IMR-90 (cell line): ENCODE results near the gene PLVAP. TPM values are rescaled to one million over a fixed set of nuclear protein-coding genes. Genes with fewer than 3 reads are reported as not detected.

Experiments used
- ATAC-seq: fragments of 200-7000 bp; cut with Tn5 transposase; 2 replicates; pipeline ENCODE4 v1.9.1; 2020; ENCODE audit warnings: low read depth, mild to moderate bottlenecking, moderate library complexity
- BruUV-seq: library from RNA; stranded (reverse); fragments of 400-500 nt; replicated peaks from 2 replicates; lab custom pipeline; 2021; lab: Mats Ljungman, UMichigan
- CTCF ChIA-PET: fragments of 300-600 bp; formaldehyde crosslinking; extraction: SDS; loops from one replicate; lab custom pipeline; 2021; ENCODE audit warnings: antibody characterized with exemption; lab: Yijun Ruan, JAX
- POLR2A ChIA-PET: fragments of 300-600 bp; sonication (Branson Sonifier 250); formaldehyde crosslinking; loops from one replicate; lab custom pipeline; 2022; ENCODE audit warnings: antibody characterized with exemption; ENCODE audit not compliant: unreplicated experiment; lab: Charles Lee
- DNase-seq: peaks from one replicate; pipeline ENCODE4 v3.0.0; 2013
- H2AFZ ChIP-seq: replicated peaks from 2 replicates; pipeline ENCODE3; 2013; ENCODE audit warnings: low read length, mild to moderate bottlenecking; ENCODE audit not compliant: poor library complexity
- H2AK5ac ChIP-seq: 2 replicates; pipeline ENCODE4 v1.6.1; 2013; ENCODE audit warnings: low read depth, low read length, inconsistent platforms
- H2AK9ac ChIP-seq: replicated peaks from 2 replicates; pipeline ENCODE3; 2013; ENCODE audit warnings: mild to moderate bottlenecking, low read depth, low read length, moderate library complexity; ENCODE audit not compliant: poor library complexity
- H2BK120ac ChIP-seq: 2 replicates; pipeline ENCODE4 v1.6.1; 2013; ENCODE audit warnings: low read depth, low read length, inconsistent platforms
- H2BK15ac ChIP-seq: 3 replicates; pipeline ENCODE4 v1.6.1; 2013; ENCODE audit warnings: low read depth, low read length, inconsistent platforms
- H2BK20ac ChIP-seq: 2 replicates; pipeline ENCODE4 v1.6.1; 2013; ENCODE audit warnings: low read depth, mild to moderate bottlenecking, inconsistent platforms, low read length, moderate library complexity
- H2BK5ac ChIP-seq: 2 replicates; pipeline ENCODE4 v1.6.1; 2013; ENCODE audit warnings: mild to moderate bottlenecking, low read depth, low read length, inconsistent platforms; ENCODE audit not compliant: poor library complexity, severe bottlenecking
- H3K14ac ChIP-seq: replicated peaks from 2 replicates; pipeline ENCODE4 v1.6.1; 2013; ENCODE audit warnings: low read depth, low read length, inconsistent platforms
- H3K18ac ChIP-seq: 2 replicates; pipeline ENCODE4 v1.6.1; 2013; ENCODE audit warnings: low read depth, low read length, control low read depth
- H3K23ac ChIP-seq: 2 replicates; pipeline ENCODE4 v1.6.1; 2013; ENCODE audit warnings: low read depth, low read length, inconsistent platforms
- H3K27ac ChIP-seq: 2 replicates; pipeline ENCODE4 v1.5.1; 2013; ENCODE audit warnings: mild to moderate bottlenecking, control low read depth, low read length; ENCODE audit not compliant: insufficient read depth
- H3K27me3 ChIP-seq: 2 replicates; pipeline ENCODE4 v1.6.1; 2013; ENCODE audit warnings: low read length; ENCODE audit not compliant: control insufficient read depth, insufficient read depth
- H3K36me3 ChIP-seq: 2 replicates; pipeline ENCODE4 v1.6.1; 2013; ENCODE audit warnings: low read length, mixed read lengths; ENCODE audit not compliant: control insufficient read depth, insufficient read depth
- H3K4ac ChIP-seq: 2 replicates; pipeline ENCODE4 v1.6.1; 2013; ENCODE audit warnings: low read depth, low read length, inconsistent platforms
- H3K4me1 ChIP-seq: 2 replicates; pipeline ENCODE4 v1.6.1; 2013; ENCODE audit warnings: low read length, mixed read lengths; ENCODE audit not compliant: control insufficient read depth, insufficient read depth
- H3K4me2 ChIP-seq: 2 replicates; pipeline ENCODE4 v1.6.1; 2013; ENCODE audit warnings: low read depth, mild to moderate bottlenecking, control low read depth, low read length, moderate library complexity
- H3K4me3 ChIP-seq: 2 replicates; pipeline ENCODE4 v1.5.1; 2013; ENCODE audit warnings: low read depth, mild to moderate bottlenecking, control low read depth, low read length, moderate library complexity; ENCODE audit not compliant: insufficient read depth
- H3K56ac ChIP-seq: 2 replicates; pipeline ENCODE4 v1.6.1; 2013; ENCODE audit warnings: low read length, inconsistent platforms; ENCODE audit not compliant: insufficient read depth; ENCODE audit errors: extremely low read depth
- H3K79me1 ChIP-seq, 2 experiments: 2 replicates each; pipeline ENCODE4 v1.6.1; 2013; ENCODE audit warnings: low read length in 2 of 2, inconsistent platforms in 1 of 2, low read depth in 1 of 2
- H3K9ac ChIP-seq: 2 replicates; pipeline ENCODE4 v1.6.1; 2013; ENCODE audit warnings: low read depth, low read length, control low read depth
- H3K9me1 ChIP-seq: 2 replicates; pipeline ENCODE4 v1.6.1; 2013; ENCODE audit warnings: low read length, inconsistent platforms; ENCODE audit not compliant: insufficient read depth
- H3K9me3 ChIP-seq: 2 replicates; pipeline ENCODE4 v1.6.1; 2013; ENCODE audit warnings: low read length; ENCODE audit not compliant: control insufficient read depth, insufficient read depth
- H4K20me1 ChIP-seq: 2 replicates; pipeline ENCODE4 v1.6.1; 2013; ENCODE audit warnings: low read length, inconsistent platforms; ENCODE audit not compliant: insufficient read depth
- H4K5ac ChIP-seq: 2 replicates; pipeline ENCODE4 v1.6.1; 2013; ENCODE audit warnings: mild to moderate bottlenecking, low read depth, low read length, control low read depth
- H4K8ac ChIP-seq, 2 experiments: 2 replicates each; pipeline ENCODE4 v1.6.1; 2013; ENCODE audit warnings: low read depth in 2 of 2, low read length in 2 of 2, control low read depth in 1 of 2, inconsistent platforms in 1 of 2
- H4K91ac ChIP-seq: 2 replicates; pipeline ENCODE4 v1.6.1; 2013; ENCODE audit warnings: low read depth, low read length, inconsistent platforms; ENCODE audit not compliant: insufficient read depth
- CEBPB ChIP-seq: IDR thresholded peaks from 2 replicates; pipeline ENCODE4 v1.6.1; 2012; ENCODE audit warnings: low read depth, low read length, improper control_type of control experiment
- MAFK ChIP-seq: IDR thresholded peaks from 2 replicates; pipeline ENCODE4 v1.6.1; 2012; ENCODE audit warnings: low read depth, low read length, improper control_type of control experiment
- MAZ ChIP-seq: IDR thresholded peaks from 2 replicates; pipeline ENCODE4 v1.6.1; 2012; ENCODE audit warnings: low read depth, mild to moderate bottlenecking, low read length, improper control_type of control experiment, moderate library complexity, borderline replicate concordance
- USF2 ChIP-seq: fragments of 150-350 bp; IDR thresholded peaks from 2 replicates; pipeline ENCODE4 v1.6.1; 2017; ENCODE audit warnings: mild to moderate bottlenecking, antibody characterized with exemption, low read length, low read depth
- WGBS, 2 experiments: methylation state at CpG; one replicate each; pipeline versions ENCODE4 v1.1.5 to v1.1.7; 2013; ENCODE audit warnings: missing lambda C conversion rate in 2 of 2; ENCODE audit not compliant: insufficient read length in 1 of 2; ENCODE audit errors: extremely low coverage in 2 of 2; 5-methylcytosine and 5-hydroxymethylcytosine counted together
- dilution Hi-C: fragments of 300-500 bp; cut with HindIII; formaldehyde crosslinking; loops from one replicate; pipeline ENCODE4 v1.14.3; 2018; ENCODE audit warnings: low sequenced_read_pairs; ENCODE audit not compliant: unreplicated experiment
- in situ Hi-C: fragments of 300-500 bp; cut with MboI; formaldehyde crosslinking; loops from 3 replicates; pipeline ENCODE4 v1.14.3; 2019; ENCODE audit warnings: low sequenced_read_pairs, inconsistent platforms, mixed read lengths
- intact Hi-C: fragments of 100-400 bp; cut with micrococcal nuclease; formaldehyde crosslinking; loops from 2 replicates; pipeline ENCODE4 v1.10.0; 2022
- polyA plus RNA-seq, 3 experiments: library from polyadenylated mRNA; depleted of rRNA; stranded (reverse); fragments of >200 nt; gene quantifications; 2 replicates each; pipeline ENCODE4 v1.2.3, GENCODE V29; 2012; ENCODE audit warnings: low replicate concordance in 1 of 3
- total RNA-seq: library from RNA; depleted of rRNA; stranded (reverse); fragments of >200 nt; gene quantifications from 2 replicates; pipeline ENCODE4 v1.2.3, GENCODE V29; 2012

PLVAP gene
- total and polyA plus RNA-seq, 2 of the 4 experiments (the other 2 are of a cell fraction) = not detected

DNA sequence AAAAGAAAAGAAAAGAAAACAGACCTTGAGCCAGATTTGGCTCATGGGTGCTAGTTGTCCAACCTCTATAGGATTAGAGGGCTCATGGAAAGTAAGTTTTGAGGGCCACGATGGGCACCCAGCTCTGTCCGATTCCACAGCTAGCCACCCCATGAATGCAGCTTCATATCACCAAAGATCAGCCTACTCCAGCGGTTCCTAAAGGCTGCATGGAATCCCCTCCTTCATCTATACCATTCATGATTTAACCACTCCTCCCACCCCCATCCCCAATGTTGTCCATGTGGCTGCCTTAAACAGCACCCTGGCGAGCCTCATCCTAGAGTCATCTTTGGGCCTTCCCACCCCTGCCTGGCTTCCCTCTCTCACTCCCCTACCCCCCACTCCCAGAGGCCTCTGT lies 44.8 kb upstream of the PLVAP start (continued):
- no peak for TF ChIP-seq USF2
- TF ChIP-seq MAFK = no peak
- TF ChIP-seq CEBPB = no peak

GRCh38 chr19:17420475-17420924 lies 43.4 kb upstream of the PLVAP start:
- peaks cover 4% of the 10 kb centered on the region; the same call in 1 of the 2 replicates for H3K4me1 ChIP-seq
- H3K27ac ChIP-seq = peak overlapping the region; percentile 22; the same call in 1 of the 2 replicates
- peak overlapping the region; percentile 48; the same call in 1 of the 2 replicates for H3K23ac ChIP-seq
- no peaks in the 10 kb centered on the region for H4K20me1 ChIP-seq
- peak overlapping the region; percentile 76 for H4K5ac ChIP-seq
- in situ Hi-C loops = no loop called here
- peak overlapping the region; percentile 37; the same call in 1 of the 2 replicates for H3K14ac ChIP-seq
- peak overlapping the region; percentile 88 for H2AK9ac ChIP-seq
- peaks cover 5% of the 10 kb centered on the region; the same call in 1 of the 2 replicates for H3K36me3 ChIP-seq
- no peak for TF ChIP-seq MAZ
- WGBS, 2 experiments = 12% methylated on average over 17 of the region's 25 CpGs; no CpG with 5 or more reads in 1 of the 2 experiments
- peak overlapping the region; percentile 79 to 98 for H4K8ac ChIP-seq
- CTCF ChIA-PET = no interaction called here
- peak overlapping the region; percentile 73 for H3K9ac ChIP-seq
- peaks cover 5 to 12% of the 10 kb centered on the region in 2 experiments; a peak in 3 of 4 replicates for H3K79me1 ChIP-seq
- H2AFZ ChIP-seq = peak overlapping the region; percentile 99
- POLR2A ChIA-PET = no interaction called here
- no peak overlapping the region for H2BK20ac ChIP-seq
- dilution Hi-C loops = no loop called here
- H3K27me3 ChIP-seq = no peaks in the 10 kb centered on the region
- no peak overlapping the region for H2BK120ac ChIP-seq
- H3K4me2 ChIP-seq = peak overlapping the region; percentile 88
- H2AK5ac ChIP-seq = peak overlapping the region; percentile 90; the same call in 1 of the 2 replicates
- ATAC-seq (no peak), DNase-seq (no peak)
- H3K18ac ChIP-seq = peak overlapping the region; percentile 31; the same call in 1 of the 2 replicates
- peak overlapping the region; percentile 72 for H3K4me3 ChIP-seq
- BruUV-seq = no TSS peak
- peaks cover 7% of the 10 kb centered on the region; the same call in 1 of the 2 replicates for H3K9me1 ChIP-seq
- intact Hi-C loops = no loop called here
- H2BK15ac ChIP-seq = no peak overlapping the region
- peak overlapping the region; percentile 71; the same call in 1 of the 2 replicates for H4K91ac ChIP-seq
- H2BK5ac ChIP-seq = peak overlapping the region; percentile 40
- peak overlapping the region; percentile 58 for H3K4ac ChIP-seq
- H3K9me3 ChIP-seq = no peaks in the 10 kb centered on the region
- no peak overlapping the region for H3K56ac ChIP-seq
